IPS-15b (cell line): Measurements from ENCODE around the gene RARS1.

ENCODE experiments used
- H3K27me3 ChIP-seq: one replicate; pipeline ENCODE4 v1.6.1; 2013; ENCODE audit warnings: low read length; ENCODE audit not compliant: control insufficient read depth, insufficient read depth
- H3K36me3 ChIP-seq: one replicate; pipeline ENCODE4 v1.6.1; 2013; ENCODE audit warnings: low read length; ENCODE audit not compliant: control insufficient read depth, insufficient read depth
- H3K4me1 ChIP-seq: one replicate; pipeline ENCODE4 v1.6.1; 2013; ENCODE audit warnings: mild to moderate bottlenecking, low read length; ENCODE audit not compliant: control insufficient read depth, insufficient read depth
- H3K4me3 ChIP-seq: one replicate; pipeline ENCODE4 v1.5.1; 2013; ENCODE audit warnings: low read depth, low read length
- H3K9ac ChIP-seq: one replicate; pipeline ENCODE4 v1.6.1; 2013; ENCODE audit warnings: low read depth, mild to moderate bottlenecking, low read length
- H3K9me3 ChIP-seq: one replicate; pipeline ENCODE4 v1.6.1; 2013; ENCODE audit warnings: mild to moderate bottlenecking, low read length; ENCODE audit not compliant: control insufficient read depth, insufficient read depth

RARS1 gene

GRCh38 chr5:168481330-168481788 is 4.9 kb upstream of the RARS1 start:
- Histone ChIP-seq H3K9me3 (no peaks in the 10 kb centered on the region), H3K36me3 (no peaks in the 10 kb centered on the region), H3K27me3 (no peaks in the 10 kb centered on the region), H3K4me1 (no peaks in the 10 kb centered on the region), H3K9ac (no peak overlapping the region), H3K4me3 (no peak overlapping the region)

- H3K4me3 ChIP-seq = no peak overlapping the region
- no peak overlapping the region for H3K9ac ChIP-seq
- peaks cover under 1% of the 10 kb centered on the region for H3K4me1 ChIP-seq
- no peaks in the 10 kb centered on the region for H3K27me3 ChIP-seq
- H3K9me3 ChIP-seq = no peaks in the 10 kb centered on the region
- H3K36me3 ChIP-seq = no peaks in the 10 kb centered on the region
Measured at GRCh38 chr5:168482361-168482760, 3.9 kb upstream of the RARS1 start.

GRCh38 chr5:168489059-168489458 is 2.8 kb downstream of the RARS1 start:
- no peak overlapping the region for H3K4me3 ChIP-seq
- H3K27me3 ChIP-seq = no peaks in the 10 kb centered on the region
- peaks cover 2% of the 10 kb centered on the region for H3K4me1 ChIP-seq
- H3K9ac ChIP-seq = no peak overlapping the region
- peaks cover 14% of the 10 kb centered on the region for H3K36me3 ChIP-seq
- no peaks in the 10 kb centered on the region for H3K9me3 ChIP-seq

DNA sequence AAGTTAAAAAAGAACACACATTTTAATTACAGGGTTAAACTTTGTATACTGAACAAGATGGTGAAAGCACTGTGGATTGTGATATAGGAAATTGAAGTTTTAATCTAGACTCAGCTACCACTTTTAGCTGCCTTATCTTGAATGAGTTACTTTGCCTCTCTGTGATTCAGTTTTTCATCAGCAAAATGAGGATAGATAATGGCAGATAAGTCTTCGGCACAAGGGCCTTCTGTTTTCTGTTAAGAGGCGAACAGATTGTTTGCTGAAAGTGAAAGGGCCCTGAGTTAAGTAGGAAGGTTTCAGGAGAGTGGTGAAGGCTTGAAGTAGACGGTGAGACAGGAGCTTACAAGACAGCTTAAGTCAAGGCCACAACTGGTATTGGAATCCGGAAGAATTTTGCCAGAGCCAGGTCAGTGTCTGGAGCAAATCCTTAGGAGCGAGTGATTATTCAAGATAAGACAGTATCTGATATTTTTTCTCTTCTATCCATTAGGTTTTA is 7.8 kb downstream of the RARS1 start:
- Histone ChIP-seq H3K4me1 (no peaks in the 10 kb centered on the region), H3K27me3 (no peaks in the 10 kb centered on the region), H3K9ac (no peak overlapping the region), H3K4me3 (no peak overlapping the region), H3K9me3 (no peaks in the 10 kb centered on the region), H3K36me3 (peaks cover 37% of the 10 kb centered on the region)

GRCh38 chr5:168502563-168503237 is 16.4 kb downstream of the RARS1 start:
- Histone ChIP-seq H3K4me3 (no peak overlapping the region), H3K9me3 (no peaks in the 10 kb centered on the region), H3K36me3 (peaks cover 24% of the 10 kb centered on the region), H3K9ac (no peak overlapping the region), H3K4me1 (no peaks in the 10 kb centered on the region), H3K27me3 (no peaks in the 10 kb centered on the region)

GRCh38 chr5:168513861-168514428 is 27.7 kb downstream of the RARS1 start:
- Histone ChIP-seq H3K9ac (no peak overlapping the region), H3K4me3 (no peak overlapping the region), H3K9me3 (no peaks in the 10 kb centered on the region), H3K36me3 (peaks cover 46% of the 10 kb centered on the region), H3K27me3 (no peaks in the 10 kb centered on the region), H3K4me1 (no peaks in the 10 kb centered on the region)

- Histone ChIP-seq H3K9ac (no peak overlapping the region), H3K27me3 (peaks cover 19% of the 10 kb centered on the region), H3K36me3 (no peaks in the 10 kb centered on the region), H3K4me1 (peaks cover 2% of the 10 kb centered on the region), H3K9me3 (no peaks in the 10 kb centered on the region), H3K4me3 (no peak overlapping the region)
Measured at GRCh38 chr5:168525856-168526255, 39.6 kb downstream of the RARS1 start.

DNA sequence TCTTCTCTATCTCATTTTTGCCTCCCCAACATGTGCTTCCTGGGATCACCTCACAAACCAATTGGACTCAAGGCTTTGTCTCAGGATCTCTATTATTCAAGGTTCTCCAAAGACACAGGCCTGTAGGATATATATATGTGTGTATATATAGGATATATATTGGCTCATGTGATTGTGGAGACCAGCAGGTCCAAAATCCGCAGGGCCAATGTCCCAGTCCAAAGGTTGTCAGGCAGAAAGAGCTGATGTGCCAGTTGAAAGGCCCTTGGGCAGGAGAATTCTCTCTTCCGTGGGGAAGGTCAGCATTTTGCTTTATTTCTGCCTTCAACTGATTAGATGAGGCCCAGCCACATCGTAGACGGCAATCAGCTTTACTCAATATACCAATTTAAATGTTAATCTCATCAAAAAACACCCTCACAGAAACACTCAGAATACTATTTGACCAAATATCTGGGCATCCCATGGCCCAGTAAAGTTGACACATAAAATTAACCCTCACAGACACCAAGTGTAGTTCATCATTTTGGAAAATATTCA is 41.6 kb downstream of the RARS1 start:
- Histone ChIP-seq H3K9me3 (no peaks in the 10 kb centered on the region), H3K4me1 (peaks cover 5% of the 10 kb centered on the region), H3K9ac (no peak overlapping the region), H3K4me3 (no peak overlapping the region), H3K36me3 (no peaks in the 10 kb centered on the region), H3K27me3 (peaks cover 22% of the 10 kb centered on the region)

GRCh38 chr5:168528521-168529373 is 42.5 kb downstream of the RARS1 start, which contains the start of gene FBLL1:
Gene FBLL1 (plus strand): TSS chr5:168529305. CDS start chr5:168529505, 200 bp downstream.
- no peaks in the 10 kb centered on the region for H3K9me3 ChIP-seq
- H3K4me1 ChIP-seq = peaks cover 5% of the 10 kb centered on the region
- peaks cover 22% of the 10 kb centered on the region for H3K27me3 ChIP-seq
- H3K4me3 ChIP-seq = peak within 1 kb of the TSS; percentile 67
- H3K36me3 ChIP-seq = no peaks in the 10 kb centered on the region
- H3K9ac ChIP-seq = no peak within 1 kb of the TSS

DNA sequence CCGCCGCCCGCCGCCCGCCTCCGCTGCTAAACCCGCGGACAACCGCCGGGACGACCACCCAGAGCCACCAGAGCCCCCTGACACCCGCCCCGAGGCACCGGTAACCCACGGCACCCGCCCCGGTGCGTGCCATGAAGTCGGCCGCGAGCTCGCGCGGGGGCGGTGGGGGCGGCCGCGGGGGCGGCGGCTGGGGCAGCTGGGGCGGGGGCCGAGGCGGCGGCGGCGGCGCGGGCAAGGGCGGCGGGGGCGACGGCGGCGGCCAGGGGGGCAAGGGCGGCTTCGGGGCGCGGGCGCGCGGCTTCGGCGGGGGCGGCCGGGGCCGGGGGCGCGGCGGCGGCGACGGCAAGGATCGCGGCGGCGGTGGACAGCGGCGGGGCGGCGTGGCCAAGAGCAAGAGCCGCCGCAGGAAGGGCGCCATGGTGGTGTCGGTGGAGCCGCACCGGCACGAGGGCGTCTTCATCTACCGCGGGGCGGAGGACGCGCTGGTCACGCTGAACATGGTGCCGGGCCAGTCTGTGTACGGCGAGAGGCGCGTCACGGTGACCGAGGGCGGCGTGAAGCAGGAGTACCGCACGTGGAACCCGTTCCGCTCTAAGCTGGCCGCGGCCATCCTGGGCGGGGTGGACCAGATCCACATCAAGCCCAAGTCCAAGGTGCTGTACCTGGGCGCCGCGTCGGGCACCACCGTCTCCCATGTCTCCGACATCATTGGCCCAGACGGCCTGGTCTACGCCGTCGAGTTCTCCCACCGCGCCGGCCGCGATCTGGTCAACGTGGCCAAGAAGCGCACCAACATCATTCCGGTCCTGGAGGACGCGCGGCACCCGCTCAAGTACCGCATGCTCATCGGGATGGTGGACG is 43.3 kb downstream of the RARS1 start:
- Histone ChIP-seq H3K9me3 (no peaks in the 10 kb centered on the region), H3K4me1 (peaks cover 5% of the 10 kb centered on the region), H3K4me3 (peak overlapping the region; percentile 49), H3K9ac (no peak overlapping the region), H3K36me3 (no peaks in the 10 kb centered on the region), H3K27me3 (peaks cover 22% of the 10 kb centered on the region)
